GM08714 (cell line): ENCODE data around the gene CCDC112.

Source experiments
- H3K4me3 ChIP-seq: fragments of 200-500 bp; sonication (Bioruptor generic); 2 replicates; pipeline ENCODE4 v1.5.1; 2014; ENCODE audit warnings: mild to moderate bottlenecking, low read length, inconsistent platforms
- ZNF274 ChIP-seq: IDR thresholded peaks from 2 replicates; pipeline ENCODE4 v1.6.1; 2012; ENCODE audit warnings: mild to moderate bottlenecking, low read depth, low read length

Gene CCDC112

DNA sequence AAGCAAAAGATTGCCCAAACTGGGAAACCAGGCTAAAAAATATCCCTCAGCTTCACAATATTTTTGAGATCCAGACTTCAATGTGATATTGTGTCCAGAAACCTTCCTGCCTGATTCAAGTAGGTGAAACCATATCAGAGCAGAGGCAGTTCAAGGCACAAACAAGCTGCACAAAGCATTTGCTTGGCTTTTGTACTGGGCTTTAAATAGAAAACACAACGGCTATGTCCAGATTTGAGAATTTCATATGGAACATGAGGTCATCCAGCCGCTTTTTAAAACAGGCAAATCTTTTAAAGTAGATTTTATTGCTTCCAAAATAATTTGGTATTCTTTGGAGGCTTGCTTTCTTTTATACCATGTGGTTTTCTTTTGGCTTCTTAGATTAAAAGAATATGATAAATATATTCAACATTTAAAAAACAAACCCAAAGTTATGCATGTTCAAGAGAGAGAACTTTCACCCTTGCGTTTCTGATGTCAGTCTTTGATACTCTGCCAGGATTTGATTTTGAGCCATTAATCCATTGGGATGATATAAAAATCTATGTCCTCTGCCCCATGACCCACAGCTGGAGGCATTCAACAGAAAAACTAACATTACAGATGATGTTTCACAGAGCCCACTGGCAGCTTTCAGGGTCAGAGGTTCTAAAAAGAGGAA is 29.0 kb upstream of the CCDC112 start:
- H3K4me3 ChIP-seq, result no peak overlapping the region
- TF ChIP-seq ZNF274, result no peak

GRCh38 chr5:115324021-115324420 is 27.6 kb upstream of the CCDC112 start:
- no peak for TF ChIP-seq ZNF274

DNA sequence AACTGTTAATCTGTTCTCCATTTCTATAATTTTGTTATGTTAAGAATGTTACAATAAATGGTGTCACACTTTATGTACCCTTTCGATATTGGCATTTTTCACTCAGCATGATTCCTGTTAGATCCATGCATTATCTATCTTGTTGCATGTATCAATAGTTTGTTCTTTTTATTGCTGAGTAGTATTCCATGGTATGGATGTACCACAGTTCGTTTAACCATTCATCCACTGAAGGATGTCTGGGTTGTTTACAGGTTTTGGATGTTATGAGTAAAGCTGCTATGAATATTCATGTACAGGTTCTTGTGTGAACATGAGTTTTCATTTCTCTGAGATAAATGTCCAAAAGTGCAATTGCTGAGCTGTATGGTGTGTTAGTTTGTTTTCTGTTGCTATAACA is 26.3 kb upstream of the CCDC112 start:
- H3K4me3 ChIP-seq, result no peak overlapping the region
- no peak for TF ChIP-seq ZNF274

More at GRCh38 chr5:115324021-115324420, 27.6 kb upstream of the CCDC112 start:
- H3K4me3 ChIP-seq, result no peak overlapping the region

- H3K4me3 ChIP-seq, result no peak overlapping the region
- no peak for TF ChIP-seq ZNF274
These were observed 24.9 kb upstream of the CCDC112 start for GRCh38 chr5:115321309-115321708.

GRCh38 chr5:115320515-115320914 is 24.1 kb upstream of the CCDC112 start:
- no peak overlapping the region for H3K4me3 ChIP-seq
- no peak for TF ChIP-seq ZNF274

DNA sequence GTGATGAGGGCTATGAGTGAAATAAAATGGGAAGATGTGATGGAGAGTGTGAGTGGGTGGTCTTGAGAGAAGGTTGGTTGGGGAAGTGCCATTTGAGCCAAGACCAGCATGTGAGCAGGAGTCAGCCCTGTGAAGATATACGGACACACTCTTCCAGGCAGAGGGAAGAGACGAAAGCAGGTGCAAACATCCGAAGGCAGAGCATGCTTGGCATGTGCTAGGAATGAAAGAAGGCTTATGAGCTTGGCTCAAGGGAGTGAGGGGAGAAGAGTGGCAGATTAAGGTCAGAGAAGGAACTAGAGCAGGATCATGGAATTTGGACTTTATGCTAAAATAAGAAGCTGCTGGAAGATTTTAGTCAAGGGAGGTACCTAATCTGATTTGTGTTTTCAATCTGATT is 23.6 kb upstream of the CCDC112 start:
- no peak overlapping the region for H3K4me3 ChIP-seq
- no peak for TF ChIP-seq ZNF274

- no peak overlapping the region for H3K4me3 ChIP-seq
- TF ChIP-seq ZNF274, result no peak
These were observed 22.6 kb upstream of the CCDC112 start for GRCh38 chr5:115319007-115319406.

DNA sequence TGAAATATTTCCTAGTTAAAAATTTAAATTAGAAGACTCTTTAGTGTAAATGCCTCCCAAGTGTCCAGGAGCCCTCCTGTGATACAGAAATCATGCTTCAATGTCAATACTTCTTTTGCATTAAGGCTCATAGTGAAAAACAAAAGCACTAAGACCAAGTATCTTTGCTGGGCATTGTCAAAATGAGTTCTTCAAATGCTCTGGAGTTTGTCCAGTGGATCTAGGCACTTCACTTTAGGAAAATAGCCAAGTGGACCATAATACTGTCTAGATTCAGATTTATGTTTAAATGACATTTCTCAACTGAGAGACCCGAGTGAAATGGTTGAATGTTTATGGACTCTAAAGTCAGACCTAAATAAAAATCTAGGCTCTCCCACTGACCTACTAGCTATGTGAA is 21.3 kb upstream of the CCDC112 start:
- no peak overlapping the region for H3K4me3 ChIP-seq
- TF ChIP-seq ZNF274, result no peak

DNA sequence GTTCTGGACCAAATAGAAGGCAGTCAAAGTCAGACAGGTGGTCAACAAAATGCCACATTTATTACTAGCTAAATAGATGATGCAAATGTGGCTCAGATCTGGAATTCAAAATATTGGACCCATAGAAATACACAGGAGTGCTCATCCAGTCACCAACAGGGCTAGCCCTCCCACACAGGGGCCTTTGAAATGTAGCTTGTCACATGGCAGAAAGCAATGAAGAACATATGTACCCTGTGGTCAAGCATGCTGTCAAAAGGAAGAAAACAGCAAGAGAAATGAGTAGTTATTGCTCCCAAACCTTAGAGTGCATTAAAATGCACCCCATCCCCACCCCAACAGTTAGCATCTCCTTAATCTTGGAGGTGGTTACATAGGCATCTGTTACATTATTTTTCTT is 20.9 kb upstream of the CCDC112 start:
- no peak for TF ChIP-seq ZNF274
- no peak overlapping the region for H3K4me3 ChIP-seq

DNA sequence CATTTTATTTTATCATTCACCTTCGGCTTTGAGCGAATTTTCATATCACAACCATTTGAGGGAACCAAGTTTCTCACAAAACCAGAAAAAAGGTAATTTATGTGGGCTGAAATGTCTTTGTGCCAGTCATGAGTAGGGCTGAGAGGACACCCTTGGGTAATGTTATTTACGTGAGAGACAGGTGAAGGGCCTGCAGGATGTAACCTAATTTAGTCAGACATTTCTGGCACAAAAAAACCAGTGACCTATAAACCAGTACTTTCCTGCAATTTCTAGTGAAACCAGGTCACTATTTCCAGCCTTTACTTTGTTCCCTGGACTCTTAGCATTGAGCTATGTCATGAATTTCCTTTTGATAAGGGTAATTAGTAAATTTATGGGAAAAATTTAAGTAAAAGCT is 17.2 kb upstream of the CCDC112 start:
- no peak for TF ChIP-seq ZNF274
- H3K4me3 ChIP-seq, result no peak overlapping the region

- no peak for TF ChIP-seq ZNF274
- no peak overlapping the region for H3K4me3 ChIP-seq
These were observed 16.6 kb upstream of the CCDC112 start for GRCh38 chr5:115313052-115313451.

GRCh38 chr5:115309751-115310370 is 13.4 kb upstream of the CCDC112 start:
- no peak overlapping the region for H3K4me3 ChIP-seq

GRCh38 chr5:115308815-115309214 is 12.4 kb upstream of the CCDC112 start:
- no peak overlapping the region for H3K4me3 ChIP-seq
- no peak for TF ChIP-seq ZNF274

More at GRCh38 chr5:115309751-115310370, 13.4 kb upstream of the CCDC112 start:
- TF ChIP-seq ZNF274, result no peak

DNA sequence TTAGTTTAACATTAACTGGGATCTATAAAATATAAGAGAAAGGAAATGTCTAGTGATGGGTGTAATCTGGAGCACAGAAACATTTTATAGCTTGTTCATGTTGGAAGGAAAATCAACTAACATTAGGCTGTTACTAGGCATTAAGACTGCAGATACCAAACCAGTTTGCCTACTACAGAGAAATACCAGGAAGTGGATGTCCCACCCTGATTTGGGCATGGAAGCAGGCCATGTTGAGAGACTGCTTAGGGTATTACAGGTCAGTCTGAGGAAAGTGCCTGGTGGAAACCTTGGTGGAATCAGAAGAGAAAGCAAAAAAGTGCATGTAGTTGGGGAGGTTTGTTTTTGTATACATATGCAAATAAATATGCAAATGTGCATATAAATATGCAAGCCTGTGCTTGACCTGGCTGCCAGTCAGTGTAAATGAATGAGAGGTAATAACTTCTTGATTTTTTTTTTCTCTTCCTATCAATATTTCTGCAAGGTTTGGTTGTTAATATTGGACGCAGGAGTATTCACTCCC is 9.6 kb upstream of the CCDC112 start:
- TF ChIP-seq ZNF274, result no peak
- H3K4me3 ChIP-seq, result no peak overlapping the region

DNA sequence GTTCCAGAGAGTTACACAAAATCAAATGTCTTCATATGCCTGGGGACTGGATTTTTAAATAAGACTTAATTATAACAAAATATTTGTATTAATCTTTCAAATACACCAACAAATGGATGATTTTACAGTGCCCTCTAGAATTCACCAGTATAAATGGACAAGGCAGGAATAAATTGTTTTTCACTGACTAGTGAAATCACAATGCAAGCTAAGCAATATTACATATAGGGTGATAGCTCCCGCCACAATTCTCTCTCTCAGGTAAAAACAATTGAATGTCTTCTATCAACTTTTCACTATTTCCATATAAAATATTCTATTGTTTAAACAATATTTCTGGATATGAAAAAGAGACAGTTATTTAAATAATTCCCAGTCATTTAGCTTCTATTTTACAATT is 8.0 kb upstream of the CCDC112 start:
- H3K4me3 ChIP-seq, result no peak overlapping the region
- no peak for TF ChIP-seq ZNF274
